Peyer's patch (tissue), 4 donors: ENCODE results near the gene PINK1. TPM values are rescaled to one million over a fixed set of nuclear protein-coding genes. Genes with fewer than 3 reads are reported as not detected.

Source experiments
- DNase-seq, 3 donors: peaks; one replicate each; pipeline ENCODE4 v3.0.0-alpha.2; 2017 to 2019
- H3K27ac ChIP-seq, 4 donors: fragments of 200-600 bp; sonication (generic); one replicate each; pipeline ENCODE4 v1.5.1; 2016 to 2019
- H3K27me3 ChIP-seq, 2 donors: fragments of 200-600 bp; sonication (generic); one replicate each; pipeline ENCODE4 v1.5.1; 2019
- H3K36me3 ChIP-seq, 3 donors: fragments of 200-600 bp; sonication (generic); one replicate each; pipeline ENCODE4 v1.5.1; 2016 to 2019
- H3K4me1 ChIP-seq, 4 donors: fragments of 200-600 bp; sonication (generic); one replicate each; pipeline ENCODE4 v1.5.1; 2016 to 2019
- H3K4me3 ChIP-seq, 4 donors: fragments of 200-600 bp; sonication (generic); 1 replicate in 3 of 4; 2 replicates in 1 of 4; pipeline ENCODE4 v1.5.1; 2016 to 2019; ENCODE audit warnings: mild to moderate bottlenecking in 1 of 4
- H3K9me3 ChIP-seq, 4 donors: fragments of 200-600 bp; sonication (generic); one replicate each; pipeline ENCODE4 v1.5.1; 2016 to 2019; ENCODE audit warnings: mild to moderate bottlenecking in 1 of 4
- CTCF ChIP-seq, 6 experiments: fragments of 450-650 bp in 4 of 6; fragments of 200-600 bp in 2 of 6; sonication (generic) in 1 of 6; IDR thresholded peaks; one replicate each; pipeline ENCODE4 v1.5.1; 2017 to 2019; ENCODE audit warnings: antibody characterized with exemption in 6 of 6, mild to moderate bottlenecking in 3 of 6, moderate library complexity in 1 of 6
- POLR2A ChIP-seq, 2 donors: fragments of 450-650 bp; IDR thresholded peaks; one replicate each; pipeline ENCODE4 v1.5.1; 2017; ENCODE audit warnings: antibody characterized with exemption in 2 of 2, mild to moderate bottlenecking in 2 of 2, moderate library complexity in 2 of 2
- total RNA-seq, 4 donors: library from RNA; depleted of rRNA; stranded (reverse); fragments of >200 nt; gene quantifications; one replicate each; pipeline ENCODE4 v1.1.0, GENCODE V29; 2016

The PINK1 gene
- total RNA-seq, 4 donors from 2014 or later = 71.8 to 96.1 (median 89.4) TPM

GRCh38 chr1:20678599-20678998, 45.3 kb downstream of the PINK1 start:
- peak in 2 of 3 donors; percentile 4 to 50 for DNase-seq
- no peaks in the 10 kb centered on the region for H3K9me3 ChIP-seq
- no peaks in the 10 kb centered on the region for H3K27me3 ChIP-seq
- no peak overlapping the region for H3K27ac ChIP-seq
- no peak for TF ChIP-seq POLR2A (IDR thresholded peaks at IDR 0.05)
- no peak for TF ChIP-seq CTCF (IDR thresholded peaks at IDR 0.05)
- no peak overlapping the region for H3K4me3 ChIP-seq
- H3K36me3 ChIP-seq = no peaks in the 10 kb centered on the region
- H3K4me1 ChIP-seq = peaks cover 0 to 5% (median 2%) of the 10 kb centered on the region in 4 donors

DNA sequence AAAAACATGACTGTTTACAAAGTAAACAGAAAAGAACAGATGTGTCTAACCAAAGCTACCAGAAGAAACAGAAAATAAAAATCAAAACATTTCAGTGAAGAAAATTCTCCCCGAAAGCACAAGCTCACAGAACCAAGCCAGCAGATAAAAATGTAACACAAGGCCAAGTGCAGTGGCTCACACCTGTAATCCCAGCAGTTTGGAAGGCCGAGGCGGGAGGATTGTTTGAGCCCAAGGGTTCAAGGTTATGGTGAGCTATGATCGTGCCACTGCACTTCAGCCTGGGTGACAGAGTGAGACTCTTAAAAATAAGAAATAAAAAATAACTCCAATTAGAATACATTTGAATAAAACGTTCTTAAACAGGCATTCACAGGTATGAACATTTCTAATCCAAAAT, 47.0 kb downstream of the PINK1 start:
- H3K9me3 ChIP-seq = no peaks in the 10 kb centered on the region
- no peak overlapping the region for H3K27ac ChIP-seq
- H3K36me3 ChIP-seq = no peaks in the 10 kb centered on the region
- H3K27me3 ChIP-seq = no peaks in the 10 kb centered on the region
- peak in 1 of 3 donors; percentile 2 for DNase-seq
- TF ChIP-seq CTCF (IDR thresholded peaks at IDR 0.05) (no peak), POLR2A (IDR thresholded peaks at IDR 0.05) (no peak)
- H3K4me3 ChIP-seq = no peak overlapping the region
- H3K4me1 ChIP-seq = peaks cover 0 to 5% (median 2%) of the 10 kb centered on the region in 4 donors

- H3K4me1 ChIP-seq = peaks cover 0 to 5% (median 2%) of the 10 kb centered on the region in 4 donors
- DNase-seq = peak in 1 of 3 donors; percentile 18
- H3K9me3 ChIP-seq = no peaks in the 10 kb centered on the region
- TF ChIP-seq CTCF (IDR thresholded peaks at IDR 0.05) (no peak), POLR2A (IDR thresholded peaks at IDR 0.05) (no peak)
- no peak overlapping the region for H3K27ac ChIP-seq
- no peaks in the 10 kb centered on the region for H3K27me3 ChIP-seq
- no peaks in the 10 kb centered on the region for H3K36me3 ChIP-seq
- no peak overlapping the region for H3K4me3 ChIP-seq
These were observed 48.7 kb downstream of the PINK1 start for GRCh38 chr1:20681999-20682398.

DNA sequence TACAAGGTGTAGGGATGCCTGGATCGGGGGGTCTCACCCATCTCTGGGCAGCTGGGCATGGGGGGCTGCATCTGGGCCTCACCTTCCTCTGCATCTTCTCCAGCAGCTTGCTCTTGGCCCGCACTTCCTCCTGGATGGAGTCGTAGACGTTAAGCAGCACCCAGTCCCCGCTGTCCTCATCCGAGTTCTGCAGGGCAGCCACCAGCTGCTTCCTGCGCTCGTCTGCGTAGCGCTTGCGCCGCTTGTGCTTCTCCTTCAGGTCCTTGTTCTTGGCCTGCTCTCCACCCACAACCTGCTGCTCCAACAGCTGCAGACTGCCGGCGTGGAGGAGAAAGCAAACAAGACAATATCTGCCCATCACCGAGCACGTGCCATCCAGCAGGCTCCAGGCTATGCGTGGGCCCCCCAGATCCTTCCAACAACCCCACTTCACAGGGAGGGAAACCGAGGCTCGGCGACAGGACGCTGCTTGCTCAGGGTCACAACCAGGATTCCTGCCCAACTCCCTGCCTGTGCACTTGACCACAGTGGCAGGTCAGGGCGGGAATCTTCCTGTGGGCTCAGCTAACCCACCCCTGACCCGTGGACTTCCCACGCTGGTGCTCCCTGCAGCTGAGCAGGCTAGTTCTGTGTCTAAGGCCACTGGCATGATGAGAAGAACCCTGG, 49.4 kb downstream of the PINK1 start:
- TF ChIP-seq CTCF (IDR thresholded peaks at IDR 0.05) = no peak
- TF ChIP-seq POLR2A (IDR thresholded peaks at IDR 0.05) = no peak
- peak in 1 of 3 donors; percentile 42 for DNase-seq
- no peak overlapping the region for H3K27ac ChIP-seq
- no peak overlapping the region for H3K4me3 ChIP-seq
- H3K4me1 ChIP-seq = peaks cover 0 to 5% (median 2%) of the 10 kb centered on the region in 4 donors
- no peaks in the 10 kb centered on the region for H3K36me3 ChIP-seq
- no peaks in the 10 kb centered on the region for H3K27me3 ChIP-seq
- H3K9me3 ChIP-seq = no peaks in the 10 kb centered on the region

- Histone ChIP-seq H3K36me3 (no peaks in the 10 kb centered on the region), H3K27ac (no peak overlapping the region), H3K4me1 (peaks cover 0 to 5% (median 2%) of the 10 kb centered on the region in 4 donors), H3K4me3 (no peak overlapping the region), H3K27me3 (no peaks in the 10 kb centered on the region), H3K9me3 (no peaks in the 10 kb centered on the region)
- no peak for TF ChIP-seq POLR2A (IDR thresholded peaks at IDR 0.05)
- no peak for TF ChIP-seq CTCF (IDR thresholded peaks at IDR 0.05)
- DNase-seq = peak in 1 of 3 donors; percentile 30
These were observed 50.4 kb downstream of the PINK1 start for GRCh38 chr1:20683614-20684013.
